Stomach smooth muscle (tissue), 2 donors: ENCODE results near the gene RHO.
A peak's percentile ranks its signal among the peaks of the same experiment; 100 is the strongest.
"Not testable (repeated sequence)": the region's sequence is repeated elsewhere in the genome, so short reads cannot be mapped to it uniquely, and the experiment has no call there.

Source experiments
- H3K27ac ChIP-seq: one replicate; pipeline ENCODE4 v1.7.0; 2013; ENCODE audit warnings: mild to moderate bottlenecking, low read length, inconsistent platforms
- H3K27me3 ChIP-seq, 2 donors: one replicate each; pipeline ENCODE4 v1.7.0; 2013; ENCODE audit warnings: low read length in 2 of 2; ENCODE audit not compliant: insufficient read depth in 2 of 2, control insufficient read depth in 1 of 2
- H3K36me3 ChIP-seq, 2 donors: one replicate each; pipeline ENCODE4 v1.7.0; 2013; ENCODE audit warnings: low read length in 2 of 2; ENCODE audit not compliant: control insufficient read depth in 2 of 2, insufficient read depth in 2 of 2
- H3K4me1 ChIP-seq: one replicate; pipeline ENCODE4 v1.7.0; 2013; ENCODE audit warnings: low read length; ENCODE audit not compliant: control insufficient read depth, insufficient read depth
- H3K4me3 ChIP-seq, 2 donors: one replicate each; pipeline ENCODE4 v1.7.0; 2013; ENCODE audit warnings: low read length in 2 of 2
- H3K9ac ChIP-seq, 2 donors: one replicate each; pipeline ENCODE4 v1.7.0; 2013; ENCODE audit warnings: low read length in 2 of 2, mild to moderate bottlenecking in 1 of 2
- H3K9me3 ChIP-seq, 2 donors: one replicate each; pipeline ENCODE4 v1.7.0; 2013; ENCODE audit warnings: low read length in 2 of 2; ENCODE audit not compliant: control insufficient read depth in 2 of 2
- donor health status: healthy.
- donor health status: Pancreatic carcinoma.

The RHO gene

GRCh38 chr3:129489258-129489657 is 39.2 kb upstream of the RHO start:
- not testable (repeated sequence) for H3K9ac ChIP-seq, H3K9me3 ChIP-seq, H3K4me3 ChIP-seq, H3K27ac ChIP-seq, H3K27me3 ChIP-seq
- Histone ChIP-seq H3K4me1 (peaks cover 13% of the 10 kb centered on the region), H3K36me3 (peaks cover 26 to 29% of the 10 kb centered on the region in 2 donors)

GRCh38 chr3:129490273-129490675 is 38.2 kb upstream of the RHO start:
- peaks cover 27 to 31% of the 10 kb centered on the region in 2 donors for H3K36me3 ChIP-seq
- no peak overlapping the region for H3K9ac ChIP-seq
- H3K4me3 ChIP-seq = no peak overlapping the region
- H3K4me1 ChIP-seq = peaks cover 17% of the 10 kb centered on the region
- H3K9me3 ChIP-seq = no peaks in the 10 kb centered on the region
- peak overlapping the region; percentile 31 for H3K27ac ChIP-seq
- no peaks in the 10 kb centered on the region for H3K27me3 ChIP-seq

DNA sequence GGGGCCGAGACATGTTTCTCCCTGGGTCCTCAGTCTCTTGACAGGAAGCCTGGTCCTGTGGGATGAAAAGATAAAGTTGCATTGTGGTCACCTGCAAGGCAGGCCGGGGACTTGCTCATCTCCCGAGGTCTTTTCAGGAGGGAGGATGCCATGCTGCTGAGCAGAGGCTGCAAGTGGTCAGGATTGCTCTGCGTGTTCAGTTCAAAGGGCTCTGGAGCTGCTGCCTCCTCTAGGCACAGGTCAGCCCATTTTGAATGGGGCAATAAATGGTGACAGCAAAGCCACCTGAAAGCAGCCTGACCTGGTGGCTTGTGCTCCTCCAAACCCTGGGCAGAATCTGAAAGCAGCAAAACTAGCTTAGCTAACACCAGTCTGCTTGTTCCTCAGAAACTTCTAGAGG is 37.4 kb upstream of the RHO start:
- not testable (repeated sequence) for H3K9ac ChIP-seq, H3K27me3 ChIP-seq
- peak overlapping the region; percentile 31 for H3K27ac ChIP-seq

DNA sequence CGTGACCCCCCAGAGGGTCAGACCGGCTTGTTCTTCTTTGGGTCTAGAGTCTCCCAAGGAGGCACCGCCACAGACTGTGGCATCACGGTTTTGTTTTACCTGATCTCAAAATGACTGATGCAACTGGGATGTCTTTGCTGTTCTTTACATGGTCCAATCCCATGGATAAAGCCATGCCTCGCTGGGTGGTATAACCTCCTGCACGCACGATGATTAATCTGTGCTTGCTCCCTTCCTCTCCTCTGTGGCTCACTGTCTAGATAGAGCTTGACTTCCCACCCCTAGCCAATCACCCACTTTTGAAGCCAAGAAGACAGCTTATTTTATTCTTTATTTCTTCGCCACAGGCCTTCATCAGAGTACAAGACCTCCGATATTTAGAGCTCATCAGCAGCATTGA is 36.6 kb upstream of the RHO start:
- H3K27ac ChIP-seq = no peak overlapping the region
- no peak overlapping the region for H3K9ac ChIP-seq
- peaks cover 12% of the 10 kb centered on the region for H3K4me1 ChIP-seq
- H3K4me3 ChIP-seq = no peak overlapping the region
- H3K27me3 ChIP-seq = no peaks in the 10 kb centered on the region
- H3K9me3 ChIP-seq = no peaks in the 10 kb centered on the region
- H3K36me3 ChIP-seq = peaks cover 22 to 29% of the 10 kb centered on the region in 2 donors

More for the DNA sequence above, 37.4 kb upstream of the RHO start:
- peaks cover 17% of the 10 kb centered on the region for H3K4me1 ChIP-seq
- H3K9me3 ChIP-seq, H3K4me3 ChIP-seq: not testable (repeated sequence)
- peaks cover 24 to 31% of the 10 kb centered on the region in 2 donors for H3K36me3 ChIP-seq

GRCh38 chr3:129492691-129493090 is 35.7 kb upstream of the RHO start:
- Histone ChIP-seq H3K4me3 (no peak overlapping the region), H3K36me3 (peaks cover 22 to 27% of the 10 kb centered on the region in 2 donors), H3K27me3 (no peaks in the 10 kb centered on the region), H3K9ac (no peak overlapping the region), H3K9me3 (no peaks in the 10 kb centered on the region), H3K27ac (no peak overlapping the region), H3K4me1 (peaks cover 12% of the 10 kb centered on the region)

GRCh38 chr3:129493206-129493605 is 35.2 kb upstream of the RHO start:
- H3K9me3 ChIP-seq = no peaks in the 10 kb centered on the region
- H3K27ac ChIP-seq = no peak overlapping the region
- no peak overlapping the region for H3K4me3 ChIP-seq
- H3K27me3 ChIP-seq = no peaks in the 10 kb centered on the region
- peaks cover 22 to 27% of the 10 kb centered on the region in 2 donors for H3K36me3 ChIP-seq
- peaks cover 12% of the 10 kb centered on the region for H3K4me1 ChIP-seq
- H3K9ac ChIP-seq = no peak overlapping the region

DNA sequence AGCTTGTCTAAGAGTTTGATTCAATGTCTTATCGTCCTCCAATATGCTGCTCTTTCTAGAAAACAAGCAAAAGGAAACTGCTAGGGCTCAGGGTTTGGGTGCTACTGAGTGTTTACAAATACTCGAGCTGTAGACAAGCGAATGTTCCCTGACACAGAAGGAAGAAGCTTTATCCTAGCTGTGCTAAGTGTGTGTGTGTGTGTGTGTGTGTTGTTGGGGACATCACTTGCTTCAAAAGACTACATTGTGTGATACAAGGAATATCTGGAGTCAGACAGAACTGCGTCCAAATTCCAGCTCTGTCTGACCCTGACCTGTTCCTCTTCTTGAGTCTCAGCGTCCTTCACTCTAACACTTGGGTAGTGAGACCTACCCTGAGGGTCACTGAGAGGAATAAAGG is 33.9 kb upstream of the RHO start:
- H3K4me3 ChIP-seq, H3K27ac ChIP-seq, H3K9me3 ChIP-seq, H3K27me3 ChIP-seq, H3K9ac ChIP-seq: not testable (repeated sequence)
- Histone ChIP-seq H3K4me1 (peaks cover 12% of the 10 kb centered on the region), H3K36me3 (peaks cover 22 to 27% of the 10 kb centered on the region in 2 donors)

DNA sequence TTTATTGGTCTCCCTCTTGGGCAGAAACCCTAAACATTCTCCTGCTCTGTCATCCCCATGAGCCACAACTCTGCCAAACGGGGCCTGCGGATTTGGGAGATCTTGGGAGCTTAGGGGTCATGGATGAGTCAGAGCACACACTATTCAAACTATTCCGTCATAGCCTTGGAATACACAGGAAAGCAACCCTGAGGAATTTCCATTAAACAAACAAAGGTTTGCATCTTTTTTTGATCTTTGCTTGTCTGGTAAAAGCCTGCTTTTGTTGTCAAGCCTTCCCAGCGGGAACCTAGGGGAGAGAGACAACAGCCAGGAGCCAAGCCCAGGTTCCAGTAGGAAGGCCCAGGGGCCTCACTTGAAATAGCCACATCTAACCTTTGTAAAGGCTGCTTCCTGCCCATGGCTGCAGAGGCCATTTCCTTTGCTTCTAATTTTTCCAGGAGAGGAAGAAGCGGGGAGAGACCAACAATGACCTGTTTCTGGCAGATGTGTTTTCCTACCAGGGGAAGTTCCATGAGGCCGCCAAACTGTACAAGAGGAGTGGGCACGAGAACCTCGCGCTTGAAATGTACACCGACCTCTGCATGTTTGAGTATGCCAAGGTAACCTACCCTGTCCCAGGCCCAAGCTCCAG is 33.3 kb upstream of the RHO start:
- not testable (repeated sequence) for H3K9ac ChIP-seq, H3K9me3 ChIP-seq, H3K27me3 ChIP-seq, H3K27ac ChIP-seq, H3K4me3 ChIP-seq
- Histone ChIP-seq H3K36me3 (peaks cover 26 to 27% of the 10 kb centered on the region in 2 donors), H3K4me1 (peaks cover 12% of the 10 kb centered on the region)

DNA sequence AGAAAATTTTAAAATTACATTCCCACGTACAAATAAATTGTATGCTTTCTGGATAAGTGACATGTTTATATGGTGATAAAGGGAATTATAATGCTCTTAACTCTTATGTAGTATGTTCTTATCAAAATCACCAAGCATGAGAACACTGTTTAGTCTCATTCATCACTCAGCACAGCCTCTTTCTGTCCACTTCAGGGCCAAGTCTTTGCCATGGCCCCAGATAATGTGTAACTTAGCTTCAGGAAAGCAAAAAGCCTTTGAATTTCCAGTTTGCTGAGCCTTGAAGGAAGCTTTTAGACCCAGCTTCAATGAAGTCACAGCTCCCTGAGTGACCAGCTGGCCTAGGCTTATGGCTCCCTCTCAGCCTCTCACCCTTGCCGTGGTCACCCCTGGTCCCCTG is 30.6 kb upstream of the RHO start:
- H3K4me1 ChIP-seq = not testable (repeated sequence)

DNA sequence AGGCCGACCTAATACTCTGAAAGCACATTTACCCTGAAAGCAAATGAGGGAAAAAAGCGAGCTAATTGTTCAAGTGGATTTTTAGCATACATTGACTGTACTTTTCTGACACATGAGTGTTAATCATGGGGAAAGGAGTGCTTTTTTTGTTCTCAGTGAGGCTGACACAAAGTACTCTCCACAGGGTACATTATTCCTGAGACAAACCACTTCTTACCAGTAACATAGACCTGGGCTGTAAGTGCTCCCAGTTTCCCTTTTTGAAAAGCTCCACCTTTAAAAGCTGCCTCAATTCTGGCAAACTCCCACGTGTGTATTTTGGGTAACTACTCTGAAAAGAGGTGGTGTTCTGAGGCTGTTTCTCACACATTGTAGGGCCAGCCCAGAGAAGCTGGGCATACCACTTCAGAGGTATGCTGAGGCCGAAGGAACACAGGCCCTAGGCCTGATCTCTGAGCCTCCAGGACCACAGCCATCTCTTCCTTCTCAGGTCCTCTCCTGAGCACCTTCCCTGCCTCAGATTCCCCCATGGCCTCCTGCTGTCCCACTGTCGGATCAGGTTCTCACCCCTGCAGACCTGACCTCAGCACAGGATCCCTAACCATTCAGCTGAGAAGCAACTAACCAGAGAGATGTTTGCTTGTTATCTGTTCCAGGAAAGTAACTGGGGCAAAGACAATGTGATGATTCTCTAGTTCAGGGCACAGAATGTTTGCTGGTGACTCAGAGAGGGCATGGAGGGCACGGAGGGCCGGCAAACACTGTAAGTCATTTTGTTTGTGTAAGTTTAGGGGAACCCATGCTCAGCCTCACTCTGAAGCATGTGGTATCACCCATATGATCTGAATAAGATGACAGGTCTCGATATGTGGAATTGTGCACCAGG is 29.6 kb upstream of the RHO start:
- not testable (repeated sequence) for H3K4me1 ChIP-seq, H3K9me3 ChIP-seq, H3K27ac ChIP-seq, H3K4me3 ChIP-seq, H3K27me3 ChIP-seq, H3K9ac ChIP-seq
- peaks cover 17 to 29% of the 10 kb centered on the region in 2 donors for H3K36me3 ChIP-seq

More for the DNA sequence above, 30.6 kb upstream of the RHO start:
- H3K27me3 ChIP-seq, H3K9me3 ChIP-seq, H3K27ac ChIP-seq, H3K9ac ChIP-seq, H3K4me3 ChIP-seq: not testable (repeated sequence)
- peaks cover 24 to 37% of the 10 kb centered on the region in 2 donors for H3K36me3 ChIP-seq
